Adrenal gland (tissue), 5 donors: Measurements from ENCODE around the gene MYO18B.

ENCODE experiments used
- POLR2A ChIP-seq, 2 donors: fragments of 450-650 bp; IDR thresholded peaks; one replicate each; pipeline ENCODE4 v1.6.1; 2017; ENCODE audit warnings: antibody characterized with exemption in 2 of 2, mild to moderate bottlenecking in 2 of 2, moderate library complexity in 1 of 2
- TF ChIP-seq, protein P1 (sequence below), 6 experiments: fragments of 450-650 bp in 4 of 6; fragments of 200-600 bp in 2 of 6; sonication (generic) in 1 of 6; IDR thresholded peaks; 1 replicate in 5 of 6; 2 replicates in 1 of 6; pipeline versions ENCODE4 v1.5.1 to v1.8.0; 2016 to 2021; ENCODE audit warnings: antibody characterized with exemption in 6 of 6, mild to moderate bottlenecking in 2 of 6, moderate library complexity in 1 of 6
- donor health status: DM: no; HTN: no; CAD: no.

DNA sequence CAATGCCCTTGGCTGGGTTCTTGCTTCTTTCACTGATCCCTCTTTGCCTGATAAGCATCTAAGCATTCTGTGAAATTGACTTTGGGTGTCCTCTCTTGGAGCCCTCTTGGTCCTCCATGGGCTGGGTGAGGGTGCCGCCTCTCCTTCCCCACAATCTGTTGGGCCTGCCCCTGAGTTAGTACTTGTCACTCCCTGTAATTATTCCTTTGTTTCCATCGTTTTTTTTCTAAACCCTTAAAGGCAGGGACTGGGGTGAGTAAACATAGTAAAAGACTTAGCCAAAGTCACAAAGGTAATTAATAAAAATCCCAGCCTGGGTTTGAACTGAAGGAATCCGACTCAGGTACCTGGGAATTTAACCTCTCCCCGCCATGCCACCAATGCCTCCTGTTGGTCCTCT is 188.1 kb downstream of the MYO18B start:
- TF ChIP-seq POLR2A (IDR thresholded peaks at IDR 0.05): no peak
- TF ChIP-seq, protein P1, sequence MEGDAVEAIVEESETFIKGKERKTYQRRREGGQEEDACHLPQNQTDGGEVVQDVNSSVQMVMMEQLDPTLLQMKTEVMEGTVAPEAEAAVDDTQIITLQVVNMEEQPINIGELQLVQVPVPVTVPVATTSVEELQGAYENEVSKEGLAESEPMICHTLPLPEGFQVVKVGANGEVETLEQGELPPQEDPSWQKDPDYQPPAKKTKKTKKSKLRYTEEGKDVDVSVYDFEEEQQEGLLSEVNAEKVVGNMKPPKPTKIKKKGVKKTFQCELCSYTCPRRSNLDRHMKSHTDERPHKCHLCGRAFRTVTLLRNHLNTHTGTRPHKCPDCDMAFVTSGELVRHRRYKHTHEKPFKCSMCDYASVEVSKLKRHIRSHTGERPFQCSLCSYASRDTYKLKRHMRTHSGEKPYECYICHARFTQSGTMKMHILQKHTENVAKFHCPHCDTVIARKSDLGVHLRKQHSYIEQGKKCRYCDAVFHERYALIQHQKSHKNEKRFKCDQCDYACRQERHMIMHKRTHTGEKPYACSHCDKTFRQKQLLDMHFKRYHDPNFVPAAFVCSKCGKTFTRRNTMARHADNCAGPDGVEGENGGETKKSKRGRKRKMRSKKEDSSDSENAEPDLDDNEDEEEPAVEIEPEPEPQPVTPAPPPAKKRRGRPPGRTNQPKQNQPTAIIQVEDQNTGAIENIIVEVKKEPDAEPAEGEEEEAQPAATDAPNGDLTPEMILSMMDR (IDR thresholded peaks at IDR 0.05): no peak
